ENCODE results near the gene LGR6.

LGR6 gene

DNA sequence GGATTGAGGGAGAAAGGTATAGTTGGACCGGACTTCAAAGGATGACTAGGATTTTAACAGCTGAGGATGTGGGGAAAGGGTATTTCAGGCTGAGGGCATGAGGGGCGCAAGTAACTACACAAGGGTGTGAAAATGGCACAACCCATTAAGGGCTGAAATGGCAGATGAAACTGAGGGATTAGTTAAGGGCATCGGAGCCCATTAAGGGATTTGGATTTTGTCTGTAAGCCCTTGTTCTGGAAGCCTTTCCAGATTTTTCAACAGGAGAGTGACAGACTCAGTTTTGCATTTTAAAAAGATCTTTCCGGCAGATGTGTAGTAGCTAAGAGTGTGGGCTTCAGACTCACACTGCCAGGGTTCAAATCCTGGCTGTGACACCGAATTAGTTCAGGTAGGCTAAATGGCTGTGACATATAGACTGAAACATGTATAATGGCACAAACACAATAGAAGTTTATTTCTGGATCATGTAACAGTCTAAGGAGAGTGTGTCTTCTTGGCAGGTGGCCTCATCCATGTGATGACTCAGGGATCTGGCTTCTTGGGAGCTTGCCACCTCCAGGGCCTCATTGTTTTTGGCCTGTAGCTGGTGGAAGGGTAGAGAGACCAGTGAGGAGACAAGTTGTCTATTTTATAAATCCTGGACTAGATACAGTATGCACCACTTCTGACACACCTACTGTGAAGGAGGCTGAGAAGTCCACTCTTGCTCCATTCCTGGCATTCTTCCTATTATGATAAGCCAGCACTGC is 98.5 kb downstream of the LGR6 start:
- no peak overlapping the region for H3K4me2 ChIP-seq (ENCODE audit: low read length)
- H3K4me3 ChIP-seq (ENCODE audit: low read depth, low read length): no peak overlapping the region
- H3K9me3 ChIP-seq (ENCODE audit: control insufficient read depth, low read length): no peaks in the 10 kb centered on the region
- no peaks in the 10 kb centered on the region for H3K27me3 ChIP-seq (ENCODE audit: control insufficient read depth, insufficient read depth, low read length)
- TF ChIP-seq, protein P1, sequence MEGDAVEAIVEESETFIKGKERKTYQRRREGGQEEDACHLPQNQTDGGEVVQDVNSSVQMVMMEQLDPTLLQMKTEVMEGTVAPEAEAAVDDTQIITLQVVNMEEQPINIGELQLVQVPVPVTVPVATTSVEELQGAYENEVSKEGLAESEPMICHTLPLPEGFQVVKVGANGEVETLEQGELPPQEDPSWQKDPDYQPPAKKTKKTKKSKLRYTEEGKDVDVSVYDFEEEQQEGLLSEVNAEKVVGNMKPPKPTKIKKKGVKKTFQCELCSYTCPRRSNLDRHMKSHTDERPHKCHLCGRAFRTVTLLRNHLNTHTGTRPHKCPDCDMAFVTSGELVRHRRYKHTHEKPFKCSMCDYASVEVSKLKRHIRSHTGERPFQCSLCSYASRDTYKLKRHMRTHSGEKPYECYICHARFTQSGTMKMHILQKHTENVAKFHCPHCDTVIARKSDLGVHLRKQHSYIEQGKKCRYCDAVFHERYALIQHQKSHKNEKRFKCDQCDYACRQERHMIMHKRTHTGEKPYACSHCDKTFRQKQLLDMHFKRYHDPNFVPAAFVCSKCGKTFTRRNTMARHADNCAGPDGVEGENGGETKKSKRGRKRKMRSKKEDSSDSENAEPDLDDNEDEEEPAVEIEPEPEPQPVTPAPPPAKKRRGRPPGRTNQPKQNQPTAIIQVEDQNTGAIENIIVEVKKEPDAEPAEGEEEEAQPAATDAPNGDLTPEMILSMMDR (IDR thresholded peaks at IDR 0.05): no peak
- no peaks in the 10 kb centered on the region for H3K79me2 ChIP-seq
- no peaks in the 10 kb centered on the region for H3K4me1 ChIP-seq
- no peak overlapping the region for H3K27ac ChIP-seq
- no peak overlapping the region for H3K9ac ChIP-seq
- no peak overlapping the region for H2AFZ ChIP-seq
- no peaks in the 10 kb centered on the region for H3K36me3 ChIP-seq (ENCODE audit: control insufficient read depth, insufficient read depth, low read length)

DNA sequence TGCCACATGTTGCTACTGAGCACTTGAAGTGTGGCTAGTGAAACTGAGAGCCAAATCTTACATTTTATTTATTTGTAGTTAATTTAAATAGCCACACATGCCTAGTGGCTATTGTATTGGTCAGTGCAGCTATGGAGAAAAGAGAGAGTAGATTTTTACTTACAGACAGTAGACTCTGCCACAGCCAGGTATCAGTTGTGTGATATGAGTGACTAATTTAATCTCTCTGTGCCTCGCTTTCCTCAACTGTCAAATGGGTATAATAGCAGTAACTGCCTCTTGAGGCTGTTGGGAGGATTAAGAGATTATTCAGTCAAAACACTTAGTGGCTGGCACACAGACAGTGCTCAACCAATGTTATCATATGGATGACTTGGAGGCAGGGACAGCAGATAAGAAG is 99.2 kb downstream of the LGR6 start:
- Histone ChIP-seq H3K27ac (no peak overlapping the region), H3K79me2 (no peaks in the 10 kb centered on the region), H3K4me2 (ENCODE audit: low read length) (no peak overlapping the region), H3K9me3 (ENCODE audit: control insufficient read depth, low read length) (no peaks in the 10 kb centered on the region), H2AFZ (no peak overlapping the region), H3K4me3 (ENCODE audit: low read depth, low read length) (no peak overlapping the region), H3K27me3 (ENCODE audit: control insufficient read depth, insufficient read depth, low read length) (no peaks in the 10 kb centered on the region), H3K9ac (no peak overlapping the region), H3K4me1 (no peaks in the 10 kb centered on the region), H3K36me3 (ENCODE audit: control insufficient read depth, insufficient read depth, low read length) (no peaks in the 10 kb centered on the region)
- TF ChIP-seq, protein P1 (IDR thresholded peaks at IDR 0.05): no peak

DNA sequence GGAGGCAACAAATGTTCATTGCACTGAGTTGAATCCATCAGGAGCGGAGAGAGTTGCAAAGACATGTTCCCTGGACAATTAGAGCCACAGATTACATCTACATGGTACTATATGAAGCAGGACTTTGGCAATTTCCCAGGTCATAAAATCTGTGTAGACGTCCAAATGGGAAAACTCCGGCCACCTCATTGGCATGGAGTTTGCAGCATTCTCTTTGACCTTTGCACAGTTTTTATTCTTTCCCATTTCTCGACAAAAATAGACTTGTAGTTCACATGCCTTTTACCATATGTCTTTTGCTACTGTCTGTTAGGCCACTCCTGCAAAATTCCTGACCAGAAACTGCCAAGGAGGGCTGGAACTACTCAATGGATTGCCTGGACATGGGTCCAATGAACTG is 100.0 kb downstream of the LGR6 start:
- Histone ChIP-seq H3K27ac (no peak overlapping the region), H3K4me2 (ENCODE audit: low read length) (no peak overlapping the region), H2AFZ (no peak overlapping the region), H3K27me3 (ENCODE audit: control insufficient read depth, insufficient read depth, low read length) (no peaks in the 10 kb centered on the region), H3K9me3 (ENCODE audit: control insufficient read depth, low read length) (no peaks in the 10 kb centered on the region), H3K79me2 (no peaks in the 10 kb centered on the region), H3K9ac (no peak overlapping the region), H3K4me3 (ENCODE audit: low read depth, low read length) (no peak overlapping the region), H3K36me3 (ENCODE audit: control insufficient read depth, insufficient read depth, low read length) (no peaks in the 10 kb centered on the region), H3K4me1 (no peaks in the 10 kb centered on the region)
- TF ChIP-seq, protein P1 (IDR thresholded peaks at IDR 0.05): no peak

DNA sequence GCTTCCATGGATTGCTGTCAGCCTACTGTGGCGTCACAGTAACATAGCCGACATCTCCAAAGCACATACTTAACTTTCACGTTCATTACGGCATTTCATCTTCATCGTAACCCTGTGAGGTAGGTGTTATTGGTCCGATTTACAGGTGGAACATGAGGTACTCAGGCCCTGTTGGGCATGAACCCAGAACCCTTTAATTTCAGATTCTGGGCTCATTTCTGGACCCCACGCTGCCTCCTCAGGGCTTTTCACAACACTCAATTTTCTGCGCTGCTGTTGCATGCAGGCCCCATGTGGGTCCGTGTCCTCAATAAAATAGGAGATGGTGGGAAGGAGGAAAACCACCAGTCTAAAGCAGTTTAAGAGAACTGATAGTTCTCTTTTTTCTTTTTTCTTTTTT is 108.6 kb downstream of the LGR6 start:
- no peak overlapping the region for H3K4me2 ChIP-seq (ENCODE audit: low read length)
- no peak overlapping the region for H3K27ac ChIP-seq
- H2AFZ ChIP-seq: no peak overlapping the region
- no peaks in the 10 kb centered on the region for H3K36me3 ChIP-seq (ENCODE audit: control insufficient read depth, insufficient read depth, low read length)
- no peak overlapping the region for H3K4me3 ChIP-seq (ENCODE audit: low read depth, low read length)
- H3K9ac ChIP-seq: no peak overlapping the region
- TF ChIP-seq, protein P1 (IDR thresholded peaks at IDR 0.05): no peak
- no peaks in the 10 kb centered on the region for H3K9me3 ChIP-seq (ENCODE audit: control insufficient read depth, low read length)
- H3K27me3 ChIP-seq (ENCODE audit: control insufficient read depth, insufficient read depth, low read length): no peaks in the 10 kb centered on the region
- H3K79me2 ChIP-seq: no peaks in the 10 kb centered on the region
- H3K4me1 ChIP-seq: no peaks in the 10 kb centered on the region

DNA sequence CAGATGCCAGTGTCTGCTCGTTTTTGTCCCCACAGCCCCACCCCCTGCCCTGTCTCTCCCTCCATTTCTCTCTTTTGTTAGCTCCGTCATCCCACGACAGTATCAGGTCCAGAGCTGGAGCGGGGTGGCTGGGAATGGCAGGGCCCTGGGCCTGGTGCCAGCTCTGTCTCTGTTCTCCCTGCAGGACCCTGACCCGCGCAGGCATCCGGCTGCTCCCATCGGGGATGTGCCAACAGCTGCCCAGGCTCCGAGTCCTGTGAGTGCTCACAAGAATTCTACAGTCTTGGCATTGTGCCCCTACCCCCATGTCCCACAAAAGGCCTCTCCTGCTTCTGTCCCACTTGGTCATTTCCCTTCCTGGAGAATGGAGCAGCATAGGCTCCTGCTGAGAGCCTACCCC is 110.8 kb downstream of the LGR6 start:
- Histone ChIP-seq H3K4me2 (ENCODE audit: low read length) (no peak overlapping the region), H3K27me3 (ENCODE audit: control insufficient read depth, insufficient read depth, low read length) (no peaks in the 10 kb centered on the region)

More for the DNA sequence above, 110.8 kb downstream of the LGR6 start:
- Histone ChIP-seq H3K9me3 (ENCODE audit: control insufficient read depth, low read length) (no peaks in the 10 kb centered on the region), H2AFZ (no peak overlapping the region), H3K4me1 (no peaks in the 10 kb centered on the region), H3K9ac (no peak overlapping the region), H3K36me3 (ENCODE audit: control insufficient read depth, insufficient read depth, low read length) (no peaks in the 10 kb centered on the region), H3K79me2 (no peaks in the 10 kb centered on the region), H3K27ac (no peak overlapping the region), H3K4me3 (ENCODE audit: low read depth, low read length) (no peak overlapping the region)
- TF ChIP-seq, protein P1 (IDR thresholded peaks at IDR 0.05): no peak
